Measurements from ENCODE around the gene TFG. TPM values are rescaled to one million over a fixed set of nuclear protein-coding genes. Genes with fewer than 3 reads are reported as not detected.

The TFG gene
- total and polyA plus RNA-seq, 8 donors, result 81.8 to 132 (median 115) TPM

DNA sequence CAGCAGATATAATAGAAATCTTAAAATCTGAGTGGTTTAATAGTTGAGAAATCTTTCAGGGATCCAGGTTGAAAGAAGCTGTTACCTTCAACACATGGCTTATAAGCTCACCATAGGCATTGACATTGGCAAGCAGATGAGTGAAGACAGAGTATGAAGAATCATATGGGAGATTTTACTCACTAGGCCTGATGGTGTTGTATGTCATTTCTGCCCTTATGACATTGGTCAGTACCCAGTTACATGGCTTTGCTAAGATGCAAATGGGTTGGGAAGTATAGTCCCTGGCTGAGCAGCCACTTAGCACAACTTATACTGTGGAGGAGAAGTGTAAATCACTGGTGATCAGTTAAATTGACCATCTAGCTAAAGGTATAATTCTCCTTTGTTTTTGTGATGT lies 5.9 kb downstream of the TFG start:
- DNase-seq, result no peak
- no peak for ATAC-seq
- Histone ChIP-seq H3K27ac (no peak overlapping the region), H3K4me3 (no peak overlapping the region), H3K9me3 (no peaks in the 10 kb centered on the region), H3K4me1 (peaks cover 22 to 61% of the 10 kb centered on the region in 2 donors), H3K27me3 (no peaks in the 10 kb centered on the region), H3K36me3 (peaks cover 0 to 60% of the 10 kb centered on the region in 2 donors)
- intact Hi-C loops (cut with DNase I), result no loop called here
- TF ChIP-seq, protein P1, sequence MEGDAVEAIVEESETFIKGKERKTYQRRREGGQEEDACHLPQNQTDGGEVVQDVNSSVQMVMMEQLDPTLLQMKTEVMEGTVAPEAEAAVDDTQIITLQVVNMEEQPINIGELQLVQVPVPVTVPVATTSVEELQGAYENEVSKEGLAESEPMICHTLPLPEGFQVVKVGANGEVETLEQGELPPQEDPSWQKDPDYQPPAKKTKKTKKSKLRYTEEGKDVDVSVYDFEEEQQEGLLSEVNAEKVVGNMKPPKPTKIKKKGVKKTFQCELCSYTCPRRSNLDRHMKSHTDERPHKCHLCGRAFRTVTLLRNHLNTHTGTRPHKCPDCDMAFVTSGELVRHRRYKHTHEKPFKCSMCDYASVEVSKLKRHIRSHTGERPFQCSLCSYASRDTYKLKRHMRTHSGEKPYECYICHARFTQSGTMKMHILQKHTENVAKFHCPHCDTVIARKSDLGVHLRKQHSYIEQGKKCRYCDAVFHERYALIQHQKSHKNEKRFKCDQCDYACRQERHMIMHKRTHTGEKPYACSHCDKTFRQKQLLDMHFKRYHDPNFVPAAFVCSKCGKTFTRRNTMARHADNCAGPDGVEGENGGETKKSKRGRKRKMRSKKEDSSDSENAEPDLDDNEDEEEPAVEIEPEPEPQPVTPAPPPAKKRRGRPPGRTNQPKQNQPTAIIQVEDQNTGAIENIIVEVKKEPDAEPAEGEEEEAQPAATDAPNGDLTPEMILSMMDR (IDR thresholded peaks at IDR 0.05), result no peak

DNA sequence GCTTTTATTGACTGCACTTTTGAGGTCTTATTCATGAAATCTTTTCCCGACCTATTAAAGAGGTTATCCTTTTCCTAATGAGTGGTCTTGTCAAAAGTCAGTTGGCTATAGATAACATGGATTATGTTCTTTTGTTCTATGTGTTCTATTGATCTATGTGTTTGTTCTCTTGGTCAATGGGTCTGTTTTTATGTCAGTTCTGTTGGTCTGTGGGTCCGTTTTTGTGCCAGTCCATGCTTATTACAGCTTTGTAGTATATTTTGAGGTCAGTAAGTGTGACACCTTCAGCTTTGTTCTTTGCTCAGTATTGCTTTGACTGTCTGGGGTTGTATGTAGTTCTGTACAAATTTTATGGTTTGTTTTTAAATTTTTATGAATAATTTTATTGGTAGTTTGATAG lies 7.8 kb downstream of the TFG start:
- TF ChIP-seq, protein P1 (IDR thresholded peaks at IDR 0.05), result no peak
- Histone ChIP-seq H3K27me3 (no peaks in the 10 kb centered on the region), H3K4me3 (no peak overlapping the region), H3K9me3 (no peaks in the 10 kb centered on the region), H3K36me3 (peaks cover 0 to 64% of the 10 kb centered on the region in 2 donors), H3K4me1 (peaks cover 8 to 43% of the 10 kb centered on the region in 2 donors), H3K27ac (no peak overlapping the region)
- DNase-seq (no peak), ATAC-seq (no peak)
- intact Hi-C loops (cut with DNase I), result no loop called here

DNA sequence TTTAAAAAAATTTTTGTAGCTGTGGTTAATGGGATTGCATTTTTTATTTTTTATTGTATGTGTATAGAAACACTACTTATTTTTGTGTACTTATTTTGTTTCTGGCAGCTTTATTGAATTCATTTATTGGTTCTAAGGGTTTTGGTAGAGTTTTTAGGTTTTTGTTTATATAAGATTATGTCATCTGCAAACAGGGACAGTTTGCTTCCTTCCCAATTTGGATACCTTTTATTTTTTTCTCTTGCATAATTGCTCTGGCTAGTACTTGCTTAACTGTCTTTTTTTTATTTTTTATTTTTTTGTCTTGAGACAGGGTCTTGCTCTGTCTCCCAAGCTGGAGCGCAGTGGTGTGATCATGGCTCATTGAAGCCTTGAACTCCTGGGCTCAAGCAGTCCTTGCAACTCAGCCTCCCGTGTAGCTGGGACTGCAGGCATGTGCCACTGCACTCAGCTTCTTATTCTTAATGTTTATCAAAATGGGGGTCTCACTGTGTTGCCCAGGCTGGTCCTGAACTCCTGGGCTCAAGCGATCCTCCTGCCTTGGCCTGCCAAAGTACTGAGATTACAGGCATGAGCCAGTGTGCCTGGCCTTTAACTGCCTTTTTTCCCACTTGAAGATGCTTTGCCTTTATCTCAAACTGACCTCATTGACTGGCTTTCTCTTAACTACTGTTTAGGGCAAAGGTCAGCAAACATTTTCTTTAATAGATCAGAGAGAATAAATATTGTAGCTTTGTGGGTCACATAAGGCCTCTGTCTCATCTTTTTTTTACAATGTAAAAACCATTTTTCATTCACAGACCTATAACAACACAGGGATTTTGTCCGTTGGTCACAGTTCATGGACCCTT lies 8.6 kb downstream of the TFG start:
- H3K27ac ChIP-seq, result no peak overlapping the region
- TF ChIP-seq, protein P1 (IDR thresholded peaks at IDR 0.05), result no peak

DNA sequence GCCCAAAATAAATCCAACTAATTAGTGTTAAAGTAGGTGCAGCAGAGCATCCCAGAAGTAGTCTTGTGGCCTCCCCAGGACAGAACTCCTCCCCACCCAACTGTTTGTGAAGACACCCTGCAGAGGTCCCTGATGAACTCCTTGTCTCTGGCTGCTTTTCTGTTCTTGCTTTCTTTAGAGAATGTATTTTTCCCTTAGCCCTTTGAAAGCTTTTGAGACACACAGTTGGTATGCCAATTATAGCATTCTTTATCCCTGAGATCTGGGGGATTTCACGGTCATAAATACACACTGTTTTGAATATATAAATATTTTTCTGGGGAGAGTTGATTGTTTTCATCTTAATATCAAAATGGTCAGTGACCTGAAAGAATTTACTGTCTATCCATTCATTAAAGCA lies 9.8 kb downstream of the TFG start:
- no peak for ATAC-seq
- peaks cover 0 to 65% of the 10 kb centered on the region in 2 donors for H3K36me3 ChIP-seq
- TF ChIP-seq, protein P1 (IDR thresholded peaks at IDR 0.05), result no peak

More for the DNA sequence above, 8.6 kb downstream of the TFG start:
- Histone ChIP-seq H3K9me3 (no peaks in the 10 kb centered on the region), H3K4me1 (peaks cover 0 to 35% of the 10 kb centered on the region in 2 donors), H3K4me3 (no peak overlapping the region), H3K36me3 (peaks cover 0 to 71% of the 10 kb centered on the region in 2 donors), H3K27me3 (no peaks in the 10 kb centered on the region)
- intact Hi-C loops (cut with DNase I), result no loop called here
- ATAC-seq, result no peak
- no peak for DNase-seq

DNA sequence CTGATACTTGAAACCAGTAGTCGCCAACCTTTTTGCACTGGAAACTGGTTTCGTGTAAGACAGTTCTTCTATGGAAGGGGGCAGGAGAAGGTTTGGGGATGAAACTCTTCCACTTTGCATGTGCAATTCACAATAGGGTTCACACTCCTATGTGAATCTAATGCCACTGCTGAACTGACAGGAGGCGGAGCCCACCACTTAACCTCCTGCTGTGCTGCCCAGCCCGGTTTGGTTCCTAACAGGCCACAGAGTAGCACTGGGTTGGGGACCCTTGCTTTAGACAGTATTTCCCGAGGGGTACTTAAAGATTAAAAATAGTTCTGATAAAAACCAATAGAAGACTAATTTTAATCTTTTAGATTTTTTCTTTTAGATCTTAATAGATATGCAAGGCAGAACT lies 11.1 kb downstream of the TFG start:
- DNase-seq, result no peak
- Histone ChIP-seq H3K4me3 (no peak overlapping the region), H3K36me3 (peaks cover 0 to 62% of the 10 kb centered on the region in 2 donors), H3K4me1 (peaks cover 0 to 26% of the 10 kb centered on the region in 2 donors), H3K9me3 (no peaks in the 10 kb centered on the region), H3K27me3 (no peaks in the 10 kb centered on the region), H3K27ac (no peak overlapping the region)
- TF ChIP-seq, protein P1 (IDR thresholded peaks at IDR 0.05), result no peak
- intact Hi-C loops (cut with DNase I), result no loop called here
- no peak for ATAC-seq

More for the DNA sequence above, 9.8 kb downstream of the TFG start:
- H3K27ac ChIP-seq, result no peak overlapping the region
- H3K4me1 ChIP-seq, result peaks cover 0 to 28% of the 10 kb centered on the region in 2 donors
- no peaks in the 10 kb centered on the region for H3K9me3 ChIP-seq
- no peak for DNase-seq
- no peak overlapping the region for H3K4me3 ChIP-seq
- intact Hi-C loops (cut with DNase I), result no loop called here
- H3K27me3 ChIP-seq, result no peaks in the 10 kb centered on the region
